PC-3 (cell line): ENCODE results near the gene KLHL30. TPM values are rescaled to one million over a fixed set of nuclear protein-coding genes. Genes with fewer than 3 reads are reported as not detected.

Experiments
- ATAC-seq: fragments of 200-7000 bp; cut with Tn5 transposase; 2 replicates; pipeline ENCODE4 v1.9.1; 2020; ENCODE audit warnings: mild to moderate bottlenecking, moderate library complexity
- BruUV-seq: library from RNA; stranded (reverse); fragments of 400-500 nt; replicated peaks from 2 replicates; lab custom pipeline; 2021; lab: Mats Ljungman, UMichigan
- CTCF ChIA-PET: fragments of 300-600 bp; sonication (Branson Sonifier 250); formaldehyde crosslinking; loops from one replicate; lab custom pipeline; 2022; ENCODE audit warnings: antibody characterized with exemption; lab: Charles Lee
- POLR2A ChIA-PET: fragments of 300-600 bp; sonication (Branson Sonifier 250); formaldehyde crosslinking; loops from one replicate; lab custom pipeline; 2022; ENCODE audit warnings: antibody characterized with exemption; ENCODE audit not compliant: unreplicated experiment; lab: Charles Lee
- DNase-seq: peaks from one replicate; pipeline ENCODE4 v3.0.0-alpha.2; 2015
- H2AFZ ChIP-seq: fragments of 300-600 bp; sonication (generic); 2 replicates; pipeline ENCODE4 v1.6.0; 2016; ENCODE audit warnings: antibody characterized with exemption, low read length
- H3F3A ChIP-seq: fragments of 300-600 bp; sonication (generic); one replicate; pipeline ENCODE4 v1.6.0; 2017; ENCODE audit warnings: antibody characterized with exemption, low read length, control low read depth, mild to moderate bottlenecking; ENCODE audit not compliant: unreplicated experiment
- H3K27ac ChIP-seq: fragments of 300-600 bp; sonication (generic); 2 replicates; pipeline ENCODE4 v1.5.1; 2016; ENCODE audit warnings: mild to moderate bottlenecking, low read length
- H3K27me3 ChIP-seq: fragments of 300-600 bp; sonication (generic); 2 replicates; pipeline ENCODE4 v1.6.1; 2016; ENCODE audit warnings: low read length, mixed read lengths
- H3K36me3 ChIP-seq: fragments of 300-600 bp; sonication (generic); 2 replicates; pipeline ENCODE4 v1.6.1; 2016; ENCODE audit warnings: low read depth, mixed run types, low read length, mixed read lengths
- H3K4me1 ChIP-seq: fragments of 300-600 bp; sonication (generic); 2 replicates; pipeline ENCODE4 v1.5.1; 2016; ENCODE audit warnings: low read length; ENCODE audit not compliant: insufficient read depth
- H3K4me2 ChIP-seq: fragments of 300-600 bp; sonication (generic); 2 replicates; pipeline ENCODE4 v1.6.0; 2016; ENCODE audit warnings: low read length
- H3K4me3 ChIP-seq: fragments of 300-600 bp; sonication (generic); 2 replicates; pipeline ENCODE4 v1.5.1; 2016; ENCODE audit warnings: mild to moderate bottlenecking, low read length, mixed read lengths
- H3K79me2 ChIP-seq: fragments of 300-600 bp; sonication (generic); 2 replicates; pipeline ENCODE4 v1.6.1; 2017; ENCODE audit warnings: low read length, mixed read lengths
- H3K9ac ChIP-seq: fragments of 300-600 bp; sonication (generic); 2 replicates; pipeline ENCODE4 v1.6.0; 2016; ENCODE audit warnings: mild to moderate bottlenecking, low read length
- H3K9me2 ChIP-seq: fragments of 300-600 bp; sonication (generic); replicated peaks from 2 replicates; pipeline ENCODE4 v1.6.1; 2016; ENCODE audit warnings: mixed run types, low read length, mixed read lengths
- H3K9me3 ChIP-seq: fragments of 300-600 bp; sonication (generic); 2 replicates; pipeline ENCODE4 v1.6.1; 2016; ENCODE audit warnings: low read length, mixed read lengths
- H4K20me1 ChIP-seq: fragments of 300-600 bp; sonication (generic); 2 replicates; pipeline ENCODE4 v1.6.1; 2016; ENCODE audit warnings: low read length, mixed read lengths
- EZH2 ChIP-seq: fragments of 300-600 bp; sonication (generic); IDR thresholded peaks from one replicate; pipeline ENCODE4 v1.6.1; 2017; ENCODE audit warnings: antibody characterized with exemption, mild to moderate bottlenecking, low read length; ENCODE audit not compliant: unreplicated experiment
- EZH2phosphoT487 ChIP-seq: fragments of 300-600 bp; sonication (generic); IDR thresholded peaks from 2 replicates; pipeline ENCODE4 v1.6.1; 2018; ENCODE audit warnings: mild to moderate bottlenecking, antibody characterized with exemption, low read length, borderline replicate concordance
- intact Hi-C: fragments of 100-400 bp; cut with micrococcal nuclease; formaldehyde crosslinking; loops from 2 replicates; pipeline ENCODE4 v1.9.0; 2023
- total RNA-seq: library from RNA; depleted of rRNA; stranded (reverse); fragments of >200 nt; gene quantifications from 2 replicates; pipeline ENCODE4 v1.2.3, GENCODE V29; 2014
- TF ChIP-seq, protein P1 (sequence below): fragments of 300-600 bp; sonication (generic); conservative IDR thresholded peaks from 2 replicates; pipeline ENCODE4 v1.5.1; 2017; ENCODE audit warnings: antibody characterized with exemption, low read depth, mild to moderate bottlenecking, low read length

KLHL30 gene
- total RNA-seq, 1 experiment from 2014 or later: not detected

DNA sequence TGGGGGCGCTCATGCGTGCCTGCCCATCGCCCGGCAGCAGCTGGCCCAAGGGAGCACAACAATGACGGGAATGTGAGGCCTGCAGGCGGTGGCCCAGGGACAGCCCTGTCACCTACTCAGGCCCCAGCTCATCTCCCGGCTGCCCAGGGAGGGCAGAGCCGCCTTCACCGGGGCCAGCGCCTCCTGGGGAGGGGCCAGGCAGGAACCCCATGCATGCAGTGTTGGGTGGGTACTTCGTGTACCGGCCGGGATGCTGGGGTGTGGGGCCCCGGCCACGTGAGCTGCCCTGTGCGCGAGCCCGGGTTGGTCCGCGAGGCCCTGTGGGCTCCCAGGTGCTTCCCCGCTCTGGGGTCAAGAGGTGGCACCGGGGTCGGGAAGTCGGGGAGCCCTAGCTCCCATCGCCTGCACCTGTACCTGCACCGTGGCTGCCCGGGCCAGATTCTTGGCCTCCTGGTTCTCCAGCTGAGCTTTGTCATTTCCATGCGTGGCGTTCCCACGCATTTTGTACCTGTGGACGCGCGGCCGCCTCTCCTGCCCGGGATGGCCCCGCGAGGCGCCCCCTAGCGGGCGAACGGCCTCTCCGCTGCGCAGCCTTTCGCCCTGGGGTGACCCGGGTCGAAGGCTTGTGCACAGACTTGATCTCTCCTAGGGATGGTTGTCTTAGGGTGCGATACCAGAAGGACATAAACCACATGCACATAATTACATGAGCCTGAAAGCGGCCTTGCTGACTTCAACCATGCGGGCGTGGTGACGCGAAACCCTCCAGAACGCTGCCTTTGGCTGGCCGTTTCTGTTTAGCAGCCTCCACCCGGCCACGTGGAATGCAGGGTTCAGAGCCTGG, 950 bp downstream of the KLHL30 start:
- no peak overlapping the region for H2AFZ ChIP-seq
- H3K9me2 ChIP-seq: no peaks in the 10 kb centered on the region
- intact Hi-C loops: no loop called here
- H3F3A ChIP-seq: no peaks in the 10 kb centered on the region
- H3K9ac ChIP-seq: no peak overlapping the region
- no peak overlapping the region for H3K27ac ChIP-seq
- TF ChIP-seq, protein P1, sequence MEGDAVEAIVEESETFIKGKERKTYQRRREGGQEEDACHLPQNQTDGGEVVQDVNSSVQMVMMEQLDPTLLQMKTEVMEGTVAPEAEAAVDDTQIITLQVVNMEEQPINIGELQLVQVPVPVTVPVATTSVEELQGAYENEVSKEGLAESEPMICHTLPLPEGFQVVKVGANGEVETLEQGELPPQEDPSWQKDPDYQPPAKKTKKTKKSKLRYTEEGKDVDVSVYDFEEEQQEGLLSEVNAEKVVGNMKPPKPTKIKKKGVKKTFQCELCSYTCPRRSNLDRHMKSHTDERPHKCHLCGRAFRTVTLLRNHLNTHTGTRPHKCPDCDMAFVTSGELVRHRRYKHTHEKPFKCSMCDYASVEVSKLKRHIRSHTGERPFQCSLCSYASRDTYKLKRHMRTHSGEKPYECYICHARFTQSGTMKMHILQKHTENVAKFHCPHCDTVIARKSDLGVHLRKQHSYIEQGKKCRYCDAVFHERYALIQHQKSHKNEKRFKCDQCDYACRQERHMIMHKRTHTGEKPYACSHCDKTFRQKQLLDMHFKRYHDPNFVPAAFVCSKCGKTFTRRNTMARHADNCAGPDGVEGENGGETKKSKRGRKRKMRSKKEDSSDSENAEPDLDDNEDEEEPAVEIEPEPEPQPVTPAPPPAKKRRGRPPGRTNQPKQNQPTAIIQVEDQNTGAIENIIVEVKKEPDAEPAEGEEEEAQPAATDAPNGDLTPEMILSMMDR: peak; percentile 73
- TF ChIP-seq EZH2phosphoT487: no peak
- H3K27me3 ChIP-seq: no peaks in the 10 kb centered on the region
- H3K36me3 ChIP-seq: no peaks in the 10 kb centered on the region
- H3K79me2 ChIP-seq: no peaks in the 10 kb centered on the region
- H3K9me3 ChIP-seq: no peaks in the 10 kb centered on the region
- ATAC-seq: no peak
- H3K4me1 ChIP-seq: peaks cover 30% of the 10 kb centered on the region
- BruUV-seq: no TSS peak
- H4K20me1 ChIP-seq: no peaks in the 10 kb centered on the region
- no peak overlapping the region for H3K4me2 ChIP-seq
- no peak overlapping the region for H3K4me3 ChIP-seq
- no peak for DNase-seq
- CTCF ChIA-PET: no interaction called here
- POLR2A ChIA-PET: no interaction called here

DNA sequence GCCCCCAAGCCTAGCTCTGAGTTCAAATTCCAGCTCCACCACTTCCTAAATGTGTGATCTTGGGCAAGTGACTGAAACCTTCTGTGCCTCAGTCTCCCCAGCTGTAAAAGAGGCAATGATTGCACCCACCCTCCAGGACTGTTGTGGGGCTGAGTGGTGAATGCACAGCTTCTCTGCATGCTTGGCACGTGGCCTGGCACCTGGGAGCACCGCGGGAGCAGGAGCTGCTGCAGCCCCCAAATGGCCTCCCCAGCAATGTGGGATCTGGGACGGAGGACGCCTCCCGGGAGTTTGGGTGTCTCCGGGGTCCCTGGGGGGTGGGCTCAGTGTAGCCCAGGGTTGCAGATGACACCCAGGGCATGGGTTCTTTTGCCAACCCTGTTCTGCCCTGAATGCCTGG, 1.6 kb downstream of the KLHL30 start:
- Histone ChIP-seq H3K9ac (no peak overlapping the region), H3F3A (no peaks in the 10 kb centered on the region), H3K27ac (no peak overlapping the region), H3K27me3 (no peaks in the 10 kb centered on the region), H2AFZ (no peak overlapping the region), H3K79me2 (no peaks in the 10 kb centered on the region), H3K9me2 (no peaks in the 10 kb centered on the region), H4K20me1 (no peaks in the 10 kb centered on the region), H3K9me3 (no peaks in the 10 kb centered on the region), H3K4me3 (no peak overlapping the region), H3K4me1 (peaks cover 30% of the 10 kb centered on the region), H3K36me3 (no peaks in the 10 kb centered on the region), H3K4me2 (no peak overlapping the region)
- ChIA-PET CTCF (no interaction called here), POLR2A (no interaction called here)
- DNase-seq (no peak), ATAC-seq (no peak)
- intact Hi-C loops: no loop called here
- no peak for TF ChIP-seq EZH2
- TF ChIP-seq EZH2phosphoT487: no peak
- TF ChIP-seq, protein P1: no peak
- no TSS peak for BruUV-seq
